Small intestine (tissue), 7 donors: Measurements from ENCODE around the gene FASTKD3. TPM values are rescaled to one million over a fixed set of nuclear protein-coding genes. Genes with fewer than 3 reads are reported as not detected.

Experiments used
- DNase-seq, 2 donors: peaks; one replicate each; pipeline versions ENCODE4 v3.0.0 to v3.0.0-alpha.2; 2013
- FAIRE-seq: peaks from 2 replicates; lab custom pipeline; 2012; peaks lifted over from hg19 to GRCh38; lab: Jason Lieb, UNC
- H3K27ac ChIP-seq, 3 donors: one replicate each; pipeline ENCODE4 v1.5.1; 2013; ENCODE audit warnings: low read length in 2 of 3, mild to moderate bottlenecking in 2 of 3, control low read depth in 1 of 3, inconsistent platforms in 1 of 3, low read depth in 1 of 3, moderate library complexity in 1 of 3
- H3K27me3 ChIP-seq, 3 donors: one replicate each; pipeline ENCODE4 v1.6.1; 2013; ENCODE audit warnings: low read length in 3 of 3, inconsistent platforms in 1 of 3; ENCODE audit not compliant: control insufficient read depth in 3 of 3, insufficient read depth in 3 of 3
- H3K36me3 ChIP-seq, 3 donors: one replicate each; pipeline ENCODE4 v1.6.1; 2013; ENCODE audit warnings: low read length in 3 of 3, inconsistent platforms in 1 of 3, low read depth in 1 of 3, mild to moderate bottlenecking in 1 of 3, moderate library complexity in 1 of 3; ENCODE audit not compliant: control insufficient read depth in 3 of 3, insufficient read depth in 2 of 3
- H3K4me1 ChIP-seq, 3 donors: one replicate each; pipeline ENCODE4 v1.6.1; 2013; ENCODE audit warnings: low read length in 2 of 3, inconsistent platforms in 1 of 3, low read depth in 1 of 3, mild to moderate bottlenecking in 1 of 3, moderate library complexity in 1 of 3; ENCODE audit not compliant: control insufficient read depth in 3 of 3, insufficient read depth in 2 of 3
- H3K4me3 ChIP-seq, 3 donors: one replicate each; pipeline ENCODE4 v1.5.1; 2013; ENCODE audit warnings: low read length in 3 of 3, control low read depth in 1 of 3, inconsistent platforms in 1 of 3, low read depth in 1 of 3, mild to moderate bottlenecking in 1 of 3, moderate library complexity in 1 of 3
- H3K9me3 ChIP-seq, 2 donors: one replicate each; pipeline ENCODE4 v1.6.1; 2013; ENCODE audit warnings: low read depth in 1 of 2, low read length in 1 of 2; ENCODE audit not compliant: control insufficient read depth in 2 of 2, insufficient read depth in 1 of 2
- WGBS, 3 donors: extraction: QIAGEN DNeasy Blood & Tissue Kit; methylation state at CpG; one replicate each; pipeline ENCODE4 v1.1.7; 2013; 5-methylcytosine and 5-hydroxymethylcytosine counted together
- polyA plus RNA-seq, 4 donors: library from polyadenylated mRNA; stranded (reverse) in 3 of 4; unstranded in 1 of 4; fragments of 200-250 nt in 3 of 4; fragments of 120-200 nt in 1 of 4; gene quantifications; one replicate each; pipeline versions ENCODE4 v1.2.1 to v1.2.3, GENCODE V29; 2013
- donor health status: healthy with polysubstance abuse.
- donor health status: control.
- donor health status: control.
- donor health status: Bipolar disorder and iron deficiency.
- donor health status: healthy.

Gene FASTKD3
- polyA plus RNA-seq, 4 donors: 11.7 to 28.9 (median 17.9) TPM

GRCh38 chr5:7834982-7835381 lies 33.8 kb downstream of the FASTKD3 start:
- Histone ChIP-seq H3K9me3 (peaks cover 0 to 3% of the 10 kb centered on the region in 2 donors), H3K4me1 (no peaks in the 10 kb centered on the region), H3K36me3 (no peaks in the 10 kb centered on the region), H3K27me3 (peaks cover 0 to 3% (median 0%) of the 10 kb centered on the region in 3 donors), H3K4me3 (no peak overlapping the region), H3K27ac (no peak overlapping the region)
- FAIRE-seq: no peak
- DNase-seq: no peak
- 81 to 84% (median 81%) methylated on average over 4 of the region's 4 CpGs for WGBS, 3 donors

- Histone ChIP-seq H3K4me3 (no peak overlapping the region), H3K36me3 (peaks cover 0 to 14% (median 0%) of the 10 kb centered on the region in 3 donors), H3K27me3 (no peaks in the 10 kb centered on the region), H3K27ac (no peak overlapping the region), H3K9me3 (no peaks in the 10 kb centered on the region), H3K4me1 (no peaks in the 10 kb centered on the region)
- 14 to 71% (median 30%) methylated on average over 10 of the region's 10 CpGs for WGBS, 3 donors
- FAIRE-seq: no peak
- DNase-seq: peak in 1 of 2 donors; percentile 77
These were observed 40.6 kb downstream of the FASTKD3 start for GRCh38 chr5:7828269-7828668.

- 80 to 82% (median 82%) methylated on average over 6 of the region's 6 CpGs for WGBS, 3 donors
- no peaks in the 10 kb centered on the region for H3K4me1 ChIP-seq
- H3K36me3 ChIP-seq: peaks cover 0 to 14% (median 0%) of the 10 kb centered on the region in 3 donors
- no peak for FAIRE-seq
- no peaks in the 10 kb centered on the region for H3K9me3 ChIP-seq
- H3K27me3 ChIP-seq: no peaks in the 10 kb centered on the region
- no peak overlapping the region for H3K27ac ChIP-seq
- DNase-seq: no peak
- H3K4me3 ChIP-seq: no peak overlapping the region
These were observed 41.2 kb downstream of the FASTKD3 start for GRCh38 chr5:7827610-7828009.

GRCh38 chr5:7825630-7826029 lies 43.2 kb downstream of the FASTKD3 start:
- Histone ChIP-seq H3K27ac (no peak overlapping the region), H3K36me3 (peaks cover 0 to 17% (median 0%) of the 10 kb centered on the region in 3 donors), H3K27me3 (no peaks in the 10 kb centered on the region), H3K9me3 (no peaks in the 10 kb centered on the region), H3K4me3 (no peak overlapping the region), H3K4me1 (no peaks in the 10 kb centered on the region)
- WGBS, 3 donors: 87 to 90% (median 88%) methylated on average over 11 of the region's 11 CpGs
- FAIRE-seq (no peak), DNase-seq (no peak)

- H3K4me1 ChIP-seq: no peaks in the 10 kb centered on the region
These were observed 43.8 kb downstream of the FASTKD3 start for GRCh38 chr5:7824995-7825394.

GRCh38 chr5:7823594-7823993 lies 45.2 kb downstream of the FASTKD3 start:
- DNase-seq: no peak
- no peaks in the 10 kb centered on the region for H3K9me3 ChIP-seq
- no peak for FAIRE-seq
- H3K27me3 ChIP-seq: no peaks in the 10 kb centered on the region
- H3K4me1 ChIP-seq: no peaks in the 10 kb centered on the region
- no peak overlapping the region for H3K27ac ChIP-seq
- peaks cover 0 to 17% (median 0%) of the 10 kb centered on the region in 3 donors for H3K36me3 ChIP-seq
- 57 to 65% (median 63%) methylated on average over 8 of the region's 8 CpGs for WGBS, 3 donors
- H3K4me3 ChIP-seq: no peak overlapping the region

More at GRCh38 chr5:7824995-7825394, 43.8 kb downstream of the FASTKD3 start:
- FAIRE-seq: no peak
- no peak overlapping the region for H3K27ac ChIP-seq
- no peaks in the 10 kb centered on the region for H3K27me3 ChIP-seq
- WGBS, 3 donors: 80 to 93% (median 83%) methylated on average over 18 of the region's 18 CpGs
- H3K9me3 ChIP-seq: no peaks in the 10 kb centered on the region
- DNase-seq: peak in 1 of 2 donors; percentile 3
- no peak overlapping the region for H3K4me3 ChIP-seq
- peaks cover 0 to 17% (median 0%) of the 10 kb centered on the region in 3 donors for H3K36me3 ChIP-seq

- Histone ChIP-seq H3K4me3 (no peak overlapping the region), H3K27ac (no peak overlapping the region), H3K27me3 (no peaks in the 10 kb centered on the region), H3K36me3 (peaks cover 0 to 17% (median 0%) of the 10 kb centered on the region in 3 donors), H3K9me3 (no peaks in the 10 kb centered on the region), H3K4me1 (no peaks in the 10 kb centered on the region)
- 51 to 65% (median 51%) methylated on average over 3 of the region's 3 CpGs for WGBS, 3 donors
- DNase-seq (no peak), FAIRE-seq (no peak)
These were observed 46.4 kb downstream of the FASTKD3 start for GRCh38 chr5:7822449-7822848.

GRCh38 chr5:7816535-7816901 lies 52.3 kb downstream of the FASTKD3 start:
- Histone ChIP-seq H3K4me3 (no peak overlapping the region), H3K4me1 (peaks cover 0 to 3% (median 0%) of the 10 kb centered on the region in 3 donors), H3K27me3 (no peaks in the 10 kb centered on the region), H3K36me3 (peaks cover 0 to 2% (median 0%) of the 10 kb centered on the region in 3 donors), H3K27ac (no peak overlapping the region), H3K9me3 (no peaks in the 10 kb centered on the region)
- 46 to 50% (median 47%) methylated on average over 9 of the region's 9 CpGs for WGBS, 3 donors
- FAIRE-seq: no peak
- no peak for DNase-seq
